Mesendoderm (in vitro differentiated cells): ENCODE results near the gene BCLAF3.

ENCODE experiments used
- DNase-seq: peaks from one replicate; pipeline ENCODE4 v3.0.0; 2013
- H2AK5ac ChIP-seq: 2 replicates; pipeline ENCODE4 v1.6.1; 2013; ENCODE audit warnings: low read length, inconsistent platforms
- H2BK120ac ChIP-seq: 2 replicates; pipeline ENCODE4 v1.6.1; 2013; ENCODE audit warnings: low read depth, mild to moderate bottlenecking, low read length, moderate library complexity, mixed read lengths
- H2BK15ac ChIP-seq: replicated peaks from 2 replicates; pipeline ENCODE4 v1.6.1; 2013; ENCODE audit warnings: low read depth, mild to moderate bottlenecking, moderate library complexity
- H2BK5ac ChIP-seq: 2 replicates; pipeline ENCODE4 v1.6.1; 2013; ENCODE audit warnings: low read length, inconsistent platforms
- H3K18ac ChIP-seq: 2 replicates; pipeline ENCODE4 v1.6.1; 2013; ENCODE audit warnings: mild to moderate bottlenecking, low read length, mixed read lengths
- H3K23ac ChIP-seq: one replicate; pipeline ENCODE4 v1.6.1; 2013; ENCODE audit warnings: low read length
- H3K27ac ChIP-seq: 2 replicates; pipeline ENCODE4 v1.5.1; 2013; ENCODE audit warnings: low read depth, mild to moderate bottlenecking, inconsistent platforms, low read length, moderate library complexity
- H3K27me3 ChIP-seq: 2 replicates; pipeline ENCODE4 v1.6.1; 2013; ENCODE audit warnings: low read length, control low read depth, mild to moderate bottlenecking, inconsistent platforms; ENCODE audit not compliant: insufficient read depth, poor library complexity
- H3K36me3 ChIP-seq: 2 replicates; pipeline ENCODE4 v1.6.1; 2013; ENCODE audit warnings: low read length, inconsistent platforms; ENCODE audit not compliant: control insufficient read depth, insufficient read depth
- H3K4ac ChIP-seq: one replicate; pipeline ENCODE4 v1.6.1; 2013; ENCODE audit warnings: low read depth, mild to moderate bottlenecking, low read length, moderate library complexity
- H3K4me1 ChIP-seq: 2 replicates; pipeline ENCODE4 v1.6.1; 2013; ENCODE audit warnings: low read depth, low read length, inconsistent platforms; ENCODE audit not compliant: control insufficient read depth
- H3K4me2 ChIP-seq: 2 replicates; pipeline ENCODE4 v1.6.1; 2013; ENCODE audit warnings: low read length
- H3K4me3 ChIP-seq: 2 replicates; pipeline ENCODE4 v1.5.1; 2013; ENCODE audit warnings: mild to moderate bottlenecking, low read length
- H3K56ac ChIP-seq: one replicate; pipeline ENCODE4 v1.6.1; 2013; ENCODE audit warnings: low read length
- H3K79me1 ChIP-seq: 2 replicates; pipeline ENCODE4 v1.6.1; 2013; ENCODE audit warnings: low read length, inconsistent platforms
- H3K79me2 ChIP-seq: 2 replicates; pipeline ENCODE4 v1.6.1; 2013; ENCODE audit warnings: mild to moderate bottlenecking, low read length; ENCODE audit not compliant: control insufficient read depth, insufficient read depth
- H3K9ac ChIP-seq: 2 replicates; pipeline ENCODE4 v1.6.1; 2013; ENCODE audit warnings: low read length, inconsistent platforms
- H4K5ac ChIP-seq: one replicate; pipeline ENCODE4 v1.6.1; 2013; ENCODE audit warnings: low read length
- H4K8ac ChIP-seq: one replicate; pipeline ENCODE4 v1.6.1; 2013; ENCODE audit warnings: low read depth, mild to moderate bottlenecking, control low read depth, low read length, moderate library complexity
- WGBS: extraction: QIAGEN DNeasy Blood & Tissue Kit; methylation state at CpG from one replicate; pipeline ENCODE4 v1.1.7; 2013; ENCODE audit warnings: low lambda C conversion rate, missing lambda C conversion rate; ENCODE audit not compliant: insufficient coverage; ENCODE audit errors: extremely low coverage; 5-methylcytosine and 5-hydroxymethylcytosine counted together

The BCLAF3 gene

DNA sequence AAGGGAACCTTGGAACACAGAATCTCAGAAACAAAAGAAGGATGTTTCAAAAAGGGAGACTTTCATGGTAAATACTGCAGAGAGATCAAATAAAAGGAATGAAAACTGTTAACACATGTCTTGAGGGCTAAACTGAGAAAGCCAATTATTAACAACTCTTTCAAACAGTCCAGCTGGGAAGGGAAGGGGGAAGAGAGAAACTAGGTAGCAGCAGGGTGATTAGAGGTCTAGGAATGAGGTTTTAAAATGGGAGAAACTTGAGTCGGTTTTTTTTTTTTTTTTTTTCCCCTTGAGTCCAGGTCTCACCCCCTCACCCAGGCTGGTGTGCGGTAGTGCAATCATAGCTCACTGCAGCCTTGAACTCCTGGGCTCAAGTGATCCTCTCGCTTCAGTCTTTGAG, 4.3 kb downstream of the BCLAF3 start:
- no peak overlapping the region for H3K56ac ChIP-seq
- H3K4me3 ChIP-seq, result no peak overlapping the region
- no peaks in the 10 kb centered on the region for H3K36me3 ChIP-seq
- DNase-seq, result no peak
- no peaks in the 10 kb centered on the region for H3K79me1 ChIP-seq
- no peak overlapping the region for H2BK15ac ChIP-seq
- no peak overlapping the region for H4K8ac ChIP-seq
- no peaks in the 10 kb centered on the region for H3K27me3 ChIP-seq
- no peak overlapping the region for H3K27ac ChIP-seq
- no peak overlapping the region for H3K18ac ChIP-seq
- no peak overlapping the region for H3K4ac ChIP-seq
- no peak overlapping the region for H2BK5ac ChIP-seq
- H2AK5ac ChIP-seq, result no peak overlapping the region
- no peak overlapping the region for H3K4me2 ChIP-seq
- H3K9ac ChIP-seq, result no peak overlapping the region
- no peaks in the 10 kb centered on the region for H3K4me1 ChIP-seq
- no peak overlapping the region for H4K5ac ChIP-seq
- H2BK120ac ChIP-seq, result no peak overlapping the region
- no peak overlapping the region for H3K23ac ChIP-seq
- no peaks in the 10 kb centered on the region for H3K79me2 ChIP-seq
- no CpG with 5 or more reads among the region's 3 CpGs for WGBS

- whole genome bisulfite sequencing, result no CpG with 5 or more reads among the region's 2 CpGs
- Histone ChIP-seq H3K9ac (no peak overlapping the region), H3K56ac (no peak overlapping the region), H3K27me3 (no peaks in the 10 kb centered on the region), H2BK5ac (no peak overlapping the region), H3K4me2 (no peak overlapping the region), H2AK5ac (no peak overlapping the region), H3K18ac (no peak overlapping the region), H3K36me3 (no peaks in the 10 kb centered on the region), H3K4me3 (no peak overlapping the region), H3K4ac (no peak overlapping the region), H2BK15ac (no peak overlapping the region), H3K23ac (no peak overlapping the region), H3K79me1 (no peaks in the 10 kb centered on the region), H2BK120ac (no peak overlapping the region), H3K4me1 (no peaks in the 10 kb centered on the region), H4K8ac (no peak overlapping the region), H3K79me2 (no peaks in the 10 kb centered on the region), H4K5ac (no peak overlapping the region), H3K27ac (no peak overlapping the region)
- DNase-seq, result no peak
Observed at GRCh38 chrX:19981947-19982346, 8.9 kb downstream of the BCLAF3 start.

GRCh38 chrX:19975845-19976244, 15.0 kb downstream of the BCLAF3 start:
- Histone ChIP-seq H3K4ac (no peak overlapping the region), H2BK5ac (no peak overlapping the region), H3K4me2 (no peak overlapping the region), H3K79me2 (no peaks in the 10 kb centered on the region), H3K27me3 (no peaks in the 10 kb centered on the region), H3K4me1 (no peaks in the 10 kb centered on the region), H3K23ac (no peak overlapping the region), H4K5ac (no peak overlapping the region), H3K9ac (no peak overlapping the region), H3K4me3 (no peak overlapping the region), H3K56ac (no peak overlapping the region), H2BK120ac (no peak overlapping the region), H2AK5ac (no peak overlapping the region), H2BK15ac (no peak overlapping the region), H3K27ac (no peak overlapping the region), H4K8ac (no peak overlapping the region), H3K79me1 (no peaks in the 10 kb centered on the region), H3K18ac (no peak overlapping the region), H3K36me3 (no peaks in the 10 kb centered on the region)
- DNase-seq, result no peak

DNA sequence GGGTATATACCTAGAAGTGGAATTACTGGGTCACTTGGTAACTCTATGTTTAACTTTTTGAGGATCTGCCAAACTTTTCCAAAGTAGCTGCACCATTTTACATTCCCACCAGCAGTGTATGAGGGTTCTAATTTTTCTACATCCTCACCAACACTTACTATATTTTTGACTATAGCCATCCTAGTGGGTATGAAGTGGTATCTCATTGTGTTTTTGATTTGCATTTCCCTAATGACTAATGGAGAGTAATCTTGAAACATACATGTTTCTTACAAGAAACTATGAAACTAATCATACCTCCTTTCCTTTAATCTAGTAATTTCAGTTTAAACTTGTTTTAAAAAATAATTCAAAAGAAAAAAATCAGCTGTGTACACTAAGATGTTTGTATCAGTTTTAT, 17.9 kb downstream of the BCLAF3 start:
- Histone ChIP-seq H3K4me3 (no peak overlapping the region), H2BK120ac (no peak overlapping the region), H3K27me3 (no peaks in the 10 kb centered on the region), H2AK5ac (no peak overlapping the region), H2BK5ac (no peak overlapping the region), H3K4ac (no peak overlapping the region), H3K9ac (no peak overlapping the region), H3K27ac (no peak overlapping the region), H4K5ac (no peak overlapping the region), H3K79me1 (no peaks in the 10 kb centered on the region), H3K79me2 (no peaks in the 10 kb centered on the region), H3K4me2 (no peak overlapping the region), H3K23ac (no peak overlapping the region), H3K36me3 (no peaks in the 10 kb centered on the region), H3K18ac (no peak overlapping the region), H2BK15ac (no peak overlapping the region), H3K56ac (no peak overlapping the region), H3K4me1 (no peaks in the 10 kb centered on the region), H4K8ac (no peak overlapping the region)
- no peak for DNase-seq

- Histone ChIP-seq H2BK15ac (no peak overlapping the region), H3K4me2 (no peak overlapping the region), H4K5ac (no peak overlapping the region), H3K4me1 (no peaks in the 10 kb centered on the region), H3K27me3 (no peaks in the 10 kb centered on the region), H4K8ac (no peak overlapping the region), H2BK120ac (no peak overlapping the region), H3K56ac (no peak overlapping the region), H3K9ac (no peak overlapping the region), H3K18ac (no peak overlapping the region), H3K23ac (no peak overlapping the region), H3K4me3 (no peak overlapping the region), H3K79me1 (no peaks in the 10 kb centered on the region), H3K79me2 (no peaks in the 10 kb centered on the region), H3K27ac (no peak overlapping the region), H2AK5ac (no peak overlapping the region), H3K36me3 (no peaks in the 10 kb centered on the region), H3K4ac (no peak overlapping the region), H2BK5ac (no peak overlapping the region)
- DNase-seq, result no peak
- no CpG with 5 or more reads among the region's 6 CpGs for WGBS
Observed at GRCh38 chrX:19968276-19968675, 22.6 kb downstream of the BCLAF3 start.

GRCh38 chrX:19966056-19966455, 24.8 kb downstream of the BCLAF3 start:
- H3K36me3 ChIP-seq, result no peaks in the 10 kb centered on the region
- H3K4ac ChIP-seq, result no peak overlapping the region
- H3K4me1 ChIP-seq, result no peaks in the 10 kb centered on the region
- H2BK120ac ChIP-seq, result no peak overlapping the region
- no peaks in the 10 kb centered on the region for H3K27me3 ChIP-seq
- H3K23ac ChIP-seq, result no peak overlapping the region
- H2BK15ac ChIP-seq, result no peak overlapping the region
- no peak overlapping the region for H3K9ac ChIP-seq
- H3K79me1 ChIP-seq, result no peaks in the 10 kb centered on the region
- no CpG with 5 or more reads among the region's 1 CpG for WGBS
- no peak overlapping the region for H3K18ac ChIP-seq
- no peak for DNase-seq
- H3K27ac ChIP-seq, result no peak overlapping the region
- no peak overlapping the region for H3K56ac ChIP-seq
- no peak overlapping the region for H2BK5ac ChIP-seq
- H4K8ac ChIP-seq, result no peak overlapping the region
- H2AK5ac ChIP-seq, result no peak overlapping the region
- H3K79me2 ChIP-seq, result no peaks in the 10 kb centered on the region
- H4K5ac ChIP-seq, result no peak overlapping the region
- H3K4me2 ChIP-seq, result no peak overlapping the region
- no peak overlapping the region for H3K4me3 ChIP-seq
